Parathyroid adenoma (tissue), 2 donors: ENCODE measurements around the gene ORC5.

Experiments used
- H2AFZ ChIP-seq: fragments of 300-600 bp; sonication (generic); one replicate; pipeline ENCODE4 v1.7.0; 2017; ENCODE audit warnings: antibody characterized with exemption, mild to moderate bottlenecking
- H3K27ac ChIP-seq: fragments of 300-600 bp; sonication (generic); one replicate; pipeline ENCODE4 v1.7.0; 2017
- H3K27me3 ChIP-seq: fragments of 300-600 bp; sonication (generic); one replicate; pipeline ENCODE4 v1.7.0; 2017; ENCODE audit warnings: low read length; ENCODE audit not compliant: control insufficient read depth, insufficient read depth
- H3K36me3 ChIP-seq: fragments of 300-600 bp; sonication (generic); one replicate; pipeline ENCODE4 v1.7.0; 2017; ENCODE audit warnings: low read length; ENCODE audit not compliant: control insufficient read depth, insufficient read depth
- H3K4me1 ChIP-seq: fragments of 300-600 bp; sonication (generic); one replicate; pipeline ENCODE4 v1.7.0; 2017; ENCODE audit warnings: control low read depth
- H3K4me2 ChIP-seq: fragments of 300-600 bp; sonication (generic); one replicate; pipeline ENCODE4 v1.7.0; 2017; ENCODE audit warnings: low read length
- H3K4me3 ChIP-seq: fragments of 300-600 bp; sonication (generic); one replicate; pipeline ENCODE4 v1.7.0; 2017; ENCODE audit warnings: low read depth, low read length
- H3K79me2 ChIP-seq: fragments of 300-600 bp; sonication (generic); one replicate; pipeline ENCODE4 v1.7.0; 2017; ENCODE audit warnings: control low read depth
- H3K9ac ChIP-seq: fragments of 300-600 bp; sonication (generic); one replicate; pipeline ENCODE4 v1.7.0; 2017; ENCODE audit warnings: mild to moderate bottlenecking
- H3K9me3 ChIP-seq: fragments of 300-600 bp; sonication (generic); one replicate; pipeline ENCODE4 v1.7.0; 2017; ENCODE audit warnings: low read length; ENCODE audit not compliant: control insufficient read depth
- TF ChIP-seq, protein P1 (sequence below): fragments of 300-600 bp; sonication (generic); IDR thresholded peaks from one replicate; pipeline ENCODE4 v1.7.0; 2017; ENCODE audit warnings: antibody characterized with exemption, mild to moderate bottlenecking
- donor health status: primary hyperparathyroidism.

The ORC5 gene

DNA sequence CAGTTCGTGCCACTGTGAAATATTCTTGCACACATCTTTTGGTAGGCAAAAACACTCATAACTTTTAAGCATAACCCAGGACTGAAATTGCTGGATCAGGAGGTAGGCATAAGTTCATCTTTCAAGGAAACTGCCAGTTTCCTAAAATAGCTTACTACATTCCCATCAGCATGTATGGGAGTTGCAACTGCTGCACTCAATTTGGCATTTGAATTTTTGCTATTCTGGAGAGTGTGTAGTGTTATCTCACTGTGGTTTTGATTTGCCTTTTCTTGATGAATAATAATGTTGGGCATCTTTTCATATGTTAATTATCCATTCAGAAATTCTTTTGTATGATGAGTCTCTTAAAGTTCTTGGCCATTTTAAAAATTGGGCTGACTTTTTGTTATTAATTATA lies 95.2 kb downstream of the ORC5 start:
- no peak overlapping the region for H3K4me2 ChIP-seq
- H3K27ac ChIP-seq, result no peak overlapping the region
- no peaks in the 10 kb centered on the region for H3K79me2 ChIP-seq
- TF ChIP-seq, protein P1, sequence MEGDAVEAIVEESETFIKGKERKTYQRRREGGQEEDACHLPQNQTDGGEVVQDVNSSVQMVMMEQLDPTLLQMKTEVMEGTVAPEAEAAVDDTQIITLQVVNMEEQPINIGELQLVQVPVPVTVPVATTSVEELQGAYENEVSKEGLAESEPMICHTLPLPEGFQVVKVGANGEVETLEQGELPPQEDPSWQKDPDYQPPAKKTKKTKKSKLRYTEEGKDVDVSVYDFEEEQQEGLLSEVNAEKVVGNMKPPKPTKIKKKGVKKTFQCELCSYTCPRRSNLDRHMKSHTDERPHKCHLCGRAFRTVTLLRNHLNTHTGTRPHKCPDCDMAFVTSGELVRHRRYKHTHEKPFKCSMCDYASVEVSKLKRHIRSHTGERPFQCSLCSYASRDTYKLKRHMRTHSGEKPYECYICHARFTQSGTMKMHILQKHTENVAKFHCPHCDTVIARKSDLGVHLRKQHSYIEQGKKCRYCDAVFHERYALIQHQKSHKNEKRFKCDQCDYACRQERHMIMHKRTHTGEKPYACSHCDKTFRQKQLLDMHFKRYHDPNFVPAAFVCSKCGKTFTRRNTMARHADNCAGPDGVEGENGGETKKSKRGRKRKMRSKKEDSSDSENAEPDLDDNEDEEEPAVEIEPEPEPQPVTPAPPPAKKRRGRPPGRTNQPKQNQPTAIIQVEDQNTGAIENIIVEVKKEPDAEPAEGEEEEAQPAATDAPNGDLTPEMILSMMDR, result no peak
- no peaks in the 10 kb centered on the region for H3K27me3 ChIP-seq
- H3K9ac ChIP-seq, result no peak overlapping the region
- no peaks in the 10 kb centered on the region for H3K4me1 ChIP-seq
- no peaks in the 10 kb centered on the region for H3K36me3 ChIP-seq
- H3K4me3 ChIP-seq, result no peak overlapping the region
- H2AFZ ChIP-seq, result no peak overlapping the region
- no peaks in the 10 kb centered on the region for H3K9me3 ChIP-seq

DNA sequence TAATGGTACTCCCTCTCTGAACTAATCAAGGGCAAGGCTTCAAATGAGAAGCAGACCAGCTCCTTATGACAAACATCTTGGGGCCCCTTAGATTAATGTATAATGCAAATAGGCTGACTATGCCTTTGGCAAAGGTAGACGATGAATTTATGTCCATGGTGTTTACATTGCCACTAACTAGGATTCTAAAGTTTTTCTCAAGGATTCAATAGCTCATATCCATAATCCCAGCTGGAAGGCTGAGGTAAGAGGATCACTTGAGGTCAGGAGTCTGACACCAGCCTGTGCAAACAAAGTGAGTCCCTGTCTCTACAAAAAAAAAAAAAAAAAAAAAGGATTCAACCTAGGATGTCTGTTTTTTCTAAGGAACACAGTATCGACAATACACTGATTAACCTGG lies 96.5 kb downstream of the ORC5 start:
- Histone ChIP-seq H3K4me1 (no peaks in the 10 kb centered on the region), H3K9me3 (no peaks in the 10 kb centered on the region), H3K79me2 (no peaks in the 10 kb centered on the region), H3K27ac (no peak overlapping the region), H3K36me3 (no peaks in the 10 kb centered on the region), H3K27me3 (no peaks in the 10 kb centered on the region), H3K9ac (no peak overlapping the region), H2AFZ (no peak overlapping the region), H3K4me3 (no peak overlapping the region), H3K4me2 (no peak overlapping the region)
- TF ChIP-seq, protein P1, result no peak

DNA sequence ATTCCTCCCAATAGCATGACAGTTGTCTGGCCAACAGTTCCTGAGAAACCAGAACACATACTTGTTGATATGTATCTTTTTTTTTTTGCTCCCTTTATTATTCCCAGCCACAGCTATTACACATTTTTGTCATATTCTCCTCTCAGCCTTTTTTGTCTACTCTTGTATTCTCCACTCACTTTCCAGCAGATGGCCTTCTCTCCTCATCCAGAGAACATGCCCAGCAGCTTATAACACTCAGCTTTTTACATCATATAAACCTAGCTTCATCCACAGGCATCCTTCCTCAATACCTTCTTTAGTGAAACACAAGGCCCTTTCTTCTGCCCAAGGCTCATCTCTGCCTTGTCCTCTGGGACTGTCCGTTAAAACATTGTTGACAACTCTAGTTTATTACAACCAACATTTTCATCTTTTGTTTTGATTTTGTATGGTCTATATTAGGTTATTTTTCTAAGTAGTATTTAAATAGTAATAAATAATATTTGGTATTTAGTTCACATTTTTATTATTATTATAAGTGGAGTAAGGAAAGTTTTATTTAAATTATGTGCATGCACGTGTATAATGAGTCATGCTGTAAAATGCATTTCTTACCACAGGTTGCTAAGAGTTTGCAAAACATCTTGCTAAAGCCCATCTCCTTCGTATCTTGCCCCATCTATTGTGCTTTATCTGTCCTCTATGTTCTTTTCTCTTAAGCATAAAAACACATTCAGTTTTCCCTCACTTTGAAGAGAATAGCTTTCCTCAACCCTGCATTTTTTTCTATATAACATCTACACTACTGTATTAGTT lies 101.5 kb downstream of the ORC5 start:
- Histone ChIP-seq H3K4me3 (no peak overlapping the region), H3K9me3 (no peaks in the 10 kb centered on the region), H3K36me3 (no peaks in the 10 kb centered on the region), H3K27me3 (no peaks in the 10 kb centered on the region), H3K9ac (no peak overlapping the region), H2AFZ (no peak overlapping the region), H3K4me1 (no peaks in the 10 kb centered on the region), H3K4me2 (no peak overlapping the region), H3K27ac (no peak overlapping the region), H3K79me2 (no peaks in the 10 kb centered on the region)
- TF ChIP-seq, protein P1, result no peak

DNA sequence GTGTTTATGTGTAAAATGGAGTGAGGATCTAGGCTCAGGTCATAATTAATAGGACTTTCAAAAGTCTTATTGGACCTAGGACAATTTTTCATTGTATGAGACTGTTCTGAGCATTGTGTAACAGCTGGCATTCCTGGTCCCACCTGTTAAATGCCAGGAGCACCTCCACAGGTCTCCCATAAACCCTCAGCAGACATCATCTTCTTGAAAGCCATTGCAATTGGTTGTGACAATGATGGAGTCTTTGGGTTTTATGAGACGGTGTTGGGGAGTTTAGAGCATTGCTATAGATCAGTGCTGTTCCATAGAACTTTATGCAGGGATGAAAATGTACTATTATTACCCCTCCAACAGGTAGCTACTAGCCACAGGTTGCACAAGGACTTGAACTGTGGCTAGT lies 108.9 kb downstream of the ORC5 start:
- no peaks in the 10 kb centered on the region for H3K27me3 ChIP-seq
- no peak overlapping the region for H3K27ac ChIP-seq
- TF ChIP-seq, protein P1, result no peak
- H3K4me2 ChIP-seq, result no peak overlapping the region
- H3K79me2 ChIP-seq, result no peaks in the 10 kb centered on the region
- no peak overlapping the region for H3K9ac ChIP-seq
- H3K36me3 ChIP-seq, result no peaks in the 10 kb centered on the region
- no peak overlapping the region for H3K4me3 ChIP-seq
- H3K9me3 ChIP-seq, result no peaks in the 10 kb centered on the region
- no peak overlapping the region for H2AFZ ChIP-seq
- no peaks in the 10 kb centered on the region for H3K4me1 ChIP-seq

DNA sequence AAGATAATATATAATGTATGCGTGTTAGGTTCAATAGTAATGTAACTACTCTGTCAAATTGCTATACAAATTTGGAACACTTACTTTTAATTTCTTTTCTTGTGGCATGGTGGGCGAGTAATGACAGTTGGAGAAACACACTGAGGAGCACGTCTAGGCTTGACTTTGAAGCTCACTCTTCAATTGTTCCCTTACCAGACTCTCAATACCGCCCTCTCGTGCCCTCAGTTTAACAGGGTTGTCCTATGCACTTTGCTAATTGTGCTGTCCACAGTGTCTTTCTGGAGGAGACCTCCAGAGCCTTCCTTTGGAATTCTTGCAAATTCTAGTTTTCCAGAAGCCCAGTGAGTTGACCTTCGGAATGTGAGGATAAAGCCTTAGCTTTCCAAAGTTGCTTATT lies 111.1 kb downstream of the ORC5 start:
- H3K9ac ChIP-seq, result no peak overlapping the region
- H3K4me1 ChIP-seq, result no peaks in the 10 kb centered on the region
- no peak overlapping the region for H2AFZ ChIP-seq
- no peaks in the 10 kb centered on the region for H3K9me3 ChIP-seq
- no peak overlapping the region for H3K4me3 ChIP-seq
- TF ChIP-seq, protein P1, result no peak
- H3K36me3 ChIP-seq, result no peaks in the 10 kb centered on the region
- H3K27ac ChIP-seq, result no peak overlapping the region
- H3K27me3 ChIP-seq, result no peaks in the 10 kb centered on the region
- no peaks in the 10 kb centered on the region for H3K79me2 ChIP-seq
- H3K4me2 ChIP-seq, result no peak overlapping the region
